ENCODE data around the gene TRAF3.

- TF ChIP-seq CTCF (IDR thresholded peaks at IDR 0.05; ENCODE audit: insufficient read depth, low read length, poor library complexity, severe bottlenecking) (no peak), EZH2phosphoT487 (conservative IDR thresholded peaks at IDR 0.05; ENCODE audit: low read length) (no peak)
These were observed 42.6 kb downstream of the TRAF3 start for GRCh38 chr14:102819747-102820330.
